Stimulated activated naive CD4-positive, alpha-beta T cell treated with Interleukin-2 at 50 U/mL for 16 hours (primary cell): Measurements from ENCODE around the gene RAPH1.

Experiments
- DNase-seq: peaks from one replicate; lab custom pipeline; 2025; lab: John Stamatoyannopoulos, UW

The RAPH1 gene

GRCh38 chr2:203361495-203361894 is 173.6 kb downstream of the RAPH1 start:
- DNase-seq: no peak

- no peak for DNase-seq
Measured at GRCh38 chr2:203360833-203361430, 174.2 kb downstream of the RAPH1 start.

GRCh38 chr2:203359450-203359849 is 175.7 kb downstream of the RAPH1 start:
- no peak for DNase-seq

GRCh38 chr2:203354966-203355365 is 180.1 kb downstream of the RAPH1 start:
- no peak for DNase-seq

GRCh38 chr2:203352604-203353255 is 182.4 kb downstream of the RAPH1 start:
- DNase-seq: no peak

GRCh38 chr2:203347375-203347774 is 187.7 kb downstream of the RAPH1 start:
- no peak for DNase-seq

- DNase-seq: no peak
Measured at GRCh38 chr2:203346612-203347011, 188.5 kb downstream of the RAPH1 start.

GRCh38 chr2:203344667-203345066 is 190.4 kb downstream of the RAPH1 start:
- DNase-seq: no peak
